VCaP (cell line): Measurements from ENCODE around the gene MLXIP.

ENCODE experiments used
- H3K27ac ChIP-seq: fragments of 450-650 bp; 2 replicates; pipeline ENCODE4 v1.5.1; 2017
- CTCF ChIP-seq: fragments of 450-650 bp; conservative IDR thresholded peaks from 2 replicates; pipeline ENCODE4 v1.5.1; 2017; ENCODE audit warnings: mild to moderate bottlenecking, moderate library complexity

MLXIP gene

GRCh38 chr12:122150127-122150681 is 71.6 kb downstream of the MLXIP start:
- H3K27ac ChIP-seq: no peak overlapping the region
- TF ChIP-seq CTCF: no peak

- TF ChIP-seq CTCF: no peak
- H3K27ac ChIP-seq: peak overlapping the region; percentile 56; the same call in 1 of the 2 replicates
Measured at GRCh38 chr12:122152754-122153153, 74.2 kb downstream of the MLXIP start.

GRCh38 chr12:122155705-122156104 is 77.1 kb downstream of the MLXIP start:
- no peak for TF ChIP-seq CTCF
- no peak overlapping the region for H3K27ac ChIP-seq

- H3K27ac ChIP-seq: no peak overlapping the region
- TF ChIP-seq CTCF: no peak
Measured at GRCh38 chr12:122158700-122159285, 80.2 kb downstream of the MLXIP start.

- TF ChIP-seq CTCF: no peak
- H3K27ac ChIP-seq: no peak overlapping the region
Measured at GRCh38 chr12:122159882-122160281, 81.3 kb downstream of the MLXIP start.

GRCh38 chr12:122160761-122161160 is 82.2 kb downstream of the MLXIP start:
- no peak overlapping the region for H3K27ac ChIP-seq
- no peak for TF ChIP-seq CTCF

- H3K27ac ChIP-seq: no peak overlapping the region
- no peak for TF ChIP-seq CTCF
Measured at GRCh38 chr12:122161682-122162081, 83.1 kb downstream of the MLXIP start.
